SK-N-SH treated with all-trans-retinoic acid at 6 μM for 48 hours (cell line): Measurements from ENCODE around the gene TESK1.

Experiments
- BACH2 ChIP-seq: fragments of 250-450 bp; sonication (Bioruptor Pico); IDR thresholded peaks from 2 replicates; pipeline ENCODE4 v1.9.0; 2021; ENCODE audit warnings: mild to moderate bottlenecking, borderline replicate concordance
- ISL1 ChIP-seq: fragments of 250-450 bp; sonication (Bioruptor Pico); IDR thresholded peaks from 2 replicates; pipeline ENCODE4 v2.1.2; 2022; ENCODE audit warnings: mild to moderate bottlenecking, moderate library complexity
- OSR1 ChIP-seq: fragments of 250-450 bp; sonication (Bioruptor Pico); IDR thresholded peaks from 2 replicates; pipeline ENCODE4 v1.8.0; 2022; ENCODE audit warnings: moderate library complexity, mild to moderate bottlenecking, inconsistent platforms
- ZFP3 ChIP-seq: fragments of 250-450 bp; sonication (Bioruptor Pico); IDR thresholded peaks from 2 replicates; pipeline ENCODE4 v1.5.0; 2020; ENCODE audit warnings: mild to moderate bottlenecking, moderate library complexity
- ZFP30 ChIP-seq: fragments of 450-650 bp; formaldehyde crosslinking; IDR thresholded peaks from 2 replicates; pipeline ENCODE4 v1.5.0; 2022; ENCODE audit warnings: mild to moderate bottlenecking, moderate library complexity
- TF ChIP-seq, protein P1 (sequence below): fragments of 250-450 bp; sonication (Bioruptor Pico); IDR thresholded peaks from 2 replicates; pipeline ENCODE4 v1.8.0; 2021; ENCODE audit warnings: low read depth, mild to moderate bottlenecking, moderate library complexity, borderline replicate concordance
- TF ChIP-seq, protein P2 (sequence below): fragments of 250-450 bp; sonication (Bioruptor Pico); IDR thresholded peaks from 2 replicates; pipeline ENCODE4 v1.5.1; 2020; ENCODE audit warnings: low read depth, mild to moderate bottlenecking, moderate library complexity
- TF ChIP-seq, protein P3 (sequence below): fragments of 250-450 bp; sonication (Bioruptor Pico); IDR thresholded peaks from 2 replicates; pipeline ENCODE4 v1.8.0; 2020; ENCODE audit warnings: mild to moderate bottlenecking, moderate library complexity, borderline replicate concordance

DNA sequence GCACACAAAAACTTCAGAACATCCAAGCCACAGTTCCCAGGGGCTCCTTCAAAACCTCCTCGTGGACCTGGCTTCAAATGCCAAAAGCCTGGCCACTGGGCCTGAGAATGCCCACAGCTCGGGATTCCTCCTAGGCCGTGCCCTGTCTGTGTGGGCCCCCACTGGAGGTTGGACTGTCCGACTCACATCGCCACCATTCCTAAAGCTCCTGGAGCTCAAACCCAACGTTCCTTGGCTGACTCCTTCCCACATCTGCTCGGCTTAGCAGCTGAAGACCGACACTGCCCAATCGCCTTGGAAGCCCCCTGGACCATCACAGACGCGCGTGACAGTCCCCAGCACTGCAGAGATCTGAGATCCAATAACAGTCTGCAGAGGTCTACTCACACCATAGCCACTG is 38.0 kb downstream of the TESK1 start:
- TF ChIP-seq, protein P1, sequence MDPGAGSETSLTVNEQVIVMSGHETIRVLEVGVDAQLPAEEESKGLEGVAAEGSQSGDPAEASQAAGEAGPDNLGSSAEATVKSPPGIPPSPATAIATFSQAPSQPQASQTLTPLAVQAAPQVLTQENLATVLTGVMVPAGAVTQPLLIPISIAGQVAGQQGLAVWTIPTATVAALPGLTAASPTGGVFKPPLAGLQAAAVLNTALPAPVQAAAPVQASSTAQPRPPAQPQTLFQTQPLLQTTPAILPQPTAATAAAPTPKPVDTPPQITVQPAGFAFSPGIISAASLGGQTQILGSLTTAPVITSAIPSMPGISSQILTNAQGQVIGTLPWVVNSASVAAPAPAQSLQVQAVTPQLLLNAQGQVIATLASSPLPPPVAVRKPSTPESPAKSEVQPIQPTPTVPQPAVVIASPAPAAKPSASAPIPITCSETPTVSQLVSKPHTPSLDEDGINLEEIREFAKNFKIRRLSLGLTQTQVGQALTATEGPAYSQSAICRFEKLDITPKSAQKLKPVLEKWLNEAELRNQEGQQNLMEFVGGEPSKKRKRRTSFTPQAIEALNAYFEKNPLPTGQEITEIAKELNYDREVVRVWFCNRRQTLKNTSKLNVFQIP (CRISPR knock-in tag), result no peak
- TF ChIP-seq BACH2 (CRISPR knock-in tag) (no peak), ISL1 (CRISPR knock-in tag) (no peak), OSR1 (no peak), ZFP3 (CRISPR knock-in tag) (no peak), ZFP30 (CRISPR knock-in tag) (no peak)
- TF ChIP-seq, protein P2, sequence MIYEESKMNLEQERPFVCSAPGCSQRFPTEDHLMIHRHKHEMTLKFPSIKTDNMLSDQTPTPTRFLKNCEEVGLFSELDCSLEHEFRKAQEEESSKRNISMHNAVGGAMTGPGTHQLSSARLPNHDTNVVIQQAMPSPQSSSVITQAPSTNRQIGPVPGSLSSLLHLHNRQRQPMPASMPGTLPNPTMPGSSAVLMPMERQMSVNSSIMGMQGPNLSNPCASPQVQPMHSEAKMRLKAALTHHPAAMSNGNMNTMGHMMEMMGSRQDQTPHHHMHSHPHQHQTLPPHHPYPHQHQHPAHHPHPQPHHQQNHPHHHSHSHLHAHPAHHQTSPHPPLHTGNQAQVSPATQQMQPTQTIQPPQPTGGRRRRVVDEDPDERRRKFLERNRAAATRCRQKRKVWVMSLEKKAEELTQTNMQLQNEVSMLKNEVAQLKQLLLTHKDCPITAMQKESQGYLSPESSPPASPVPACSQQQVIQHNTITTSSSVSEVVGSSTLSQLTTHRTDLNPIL, result no peak
- TF ChIP-seq, protein P3, sequence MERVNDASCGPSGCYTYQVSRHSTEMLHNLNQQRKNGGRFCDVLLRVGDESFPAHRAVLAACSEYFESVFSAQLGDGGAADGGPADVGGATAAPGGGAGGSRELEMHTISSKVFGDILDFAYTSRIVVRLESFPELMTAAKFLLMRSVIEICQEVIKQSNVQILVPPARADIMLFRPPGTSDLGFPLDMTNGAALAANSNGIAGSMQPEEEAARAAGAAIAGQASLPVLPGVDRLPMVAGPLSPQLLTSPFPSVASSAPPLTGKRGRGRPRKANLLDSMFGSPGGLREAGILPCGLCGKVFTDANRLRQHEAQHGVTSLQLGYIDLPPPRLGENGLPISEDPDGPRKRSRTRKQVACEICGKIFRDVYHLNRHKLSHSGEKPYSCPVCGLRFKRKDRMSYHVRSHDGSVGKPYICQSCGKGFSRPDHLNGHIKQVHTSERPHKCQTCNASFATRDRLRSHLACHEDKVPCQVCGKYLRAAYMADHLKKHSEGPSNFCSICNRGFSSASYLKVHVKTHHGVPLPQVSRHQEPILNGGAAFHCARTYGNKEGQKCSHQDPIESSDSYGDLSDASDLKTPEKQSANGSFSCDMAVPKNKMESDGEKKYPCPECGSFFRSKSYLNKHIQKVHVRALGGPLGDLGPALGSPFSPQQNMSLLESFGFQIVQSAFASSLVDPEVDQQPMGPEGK (CRISPR knock-in tag), result no peak
